Thoracic aorta (tissue), 2 donors: ENCODE results near the gene BRPF3. TPM values are rescaled to one million over a fixed set of nuclear protein-coding genes. Genes with fewer than 3 reads are reported as not detected.

Source experiments
- ATAC-seq: fragments of 150-250 bp; one replicate; pipeline ENCODE4 v1.8.0; 2017; ENCODE audit warnings: low read depth; ENCODE audit not compliant: insufficient number of reproducible peaks, low FRiP score
- DNase-seq: peaks from one replicate; pipeline ENCODE4 v3.0.0-alpha.2; 2020; ENCODE audit warnings: low spot score
- H3K27ac ChIP-seq, 2 donors: fragments of 200-600 bp; sonication (generic); 1 replicate in 1 of 2; 2 replicates in 1 of 2; pipeline ENCODE4 v1.5.1; 2016; ENCODE audit warnings: mild to moderate bottlenecking in 2 of 2, moderate library complexity in 2 of 2
- H3K27me3 ChIP-seq: fragments of 200-600 bp; sonication (generic); replicated peaks from 2 replicates; pipeline ENCODE4 v1.6.0; 2016; ENCODE audit warnings: mild to moderate bottlenecking; ENCODE audit not compliant: insufficient read depth
- H3K36me3 ChIP-seq: fragments of 200-600 bp; sonication (generic); one replicate; pipeline ENCODE4 v1.5.1; 2016
- H3K4me1 ChIP-seq, 2 donors: fragments of 200-600 bp; sonication (generic); 1 replicate in 1 of 2; 2 replicates in 1 of 2; pipeline versions ENCODE4 v1.5.1 to v1.6.0; 2016; ENCODE audit warnings: low read depth in 2 of 2, mild to moderate bottlenecking in 1 of 2; ENCODE audit not compliant: control insufficient read depth in 1 of 2
- H3K4me3 ChIP-seq: fragments of 200-600 bp; sonication (generic); 2 replicates; pipeline ENCODE4 v1.5.1; 2016; ENCODE audit warnings: mild to moderate bottlenecking
- H3K9me3 ChIP-seq: fragments of 200-600 bp; sonication (generic); 2 replicates; pipeline ENCODE4 v1.5.1; 2016
- CTCF ChIP-seq: fragments of 200-600 bp; sonication (generic); IDR thresholded peaks from one replicate; pipeline ENCODE4 v1.5.1; 2019; ENCODE audit warnings: antibody characterized with exemption
- total RNA-seq, 2 donors: library from RNA; depleted of rRNA; stranded (reverse); fragments of >200 nt; gene quantifications; one replicate each; pipeline versions ENCODE4 v1.1.0 to v1.2.3, GENCODE V29; 2016

The BRPF3 gene
- total RNA-seq, 2 donors from 2014 or later = 23.2 to 29.2 TPM

GRCh38 chr6:36249536-36249935 is 53.0 kb downstream of the BRPF3 start:
- Histone ChIP-seq H3K27me3 (no peaks in the 10 kb centered on the region), H3K36me3 (no peaks in the 10 kb centered on the region), H3K9me3 (no peaks in the 10 kb centered on the region), H3K4me3 (no peak overlapping the region), H3K4me1 (peaks cover 6 to 25% of the 10 kb centered on the region in 2 donors), H3K27ac (no peak overlapping the region)
- no peak for ATAC-seq
- TF ChIP-seq CTCF = no peak
- DNase-seq = no peak

- TF ChIP-seq CTCF = no peak
- H3K27me3 ChIP-seq = no peaks in the 10 kb centered on the region
- H3K36me3 ChIP-seq = no peaks in the 10 kb centered on the region
- no peak overlapping the region for H3K27ac ChIP-seq
- no peak overlapping the region for H3K4me3 ChIP-seq
- no peak for ATAC-seq
- DNase-seq = no peak
- peaks cover 6 to 25% of the 10 kb centered on the region in 2 donors for H3K4me1 ChIP-seq
- H3K9me3 ChIP-seq = no peaks in the 10 kb centered on the region
Measured at GRCh38 chr6:36252005-36252404, 55.5 kb downstream of the BRPF3 start.

GRCh38 chr6:36263390-36264000 is 67.0 kb downstream of the BRPF3 start:
- H3K4me1 ChIP-seq = peaks cover 0 to 3% of the 10 kb centered on the region in 2 donors
- no peak for TF ChIP-seq CTCF
- H3K27me3 ChIP-seq = no peaks in the 10 kb centered on the region
- no peaks in the 10 kb centered on the region for H3K36me3 ChIP-seq
- ATAC-seq (no peak), DNase-seq (no peak)
- no peak overlapping the region for H3K4me3 ChIP-seq
- H3K27ac ChIP-seq = no peak overlapping the region
- peaks cover 6% of the 10 kb centered on the region for H3K9me3 ChIP-seq

GRCh38 chr6:36265744-36266143 is 69.2 kb downstream of the BRPF3 start:
- Histone ChIP-seq H3K9me3 (peaks cover 6% of the 10 kb centered on the region), H3K4me3 (no peak overlapping the region), H3K27me3 (no peaks in the 10 kb centered on the region), H3K4me1 (peaks cover 0 to 8% of the 10 kb centered on the region in 2 donors), H3K36me3 (no peaks in the 10 kb centered on the region), H3K27ac (no peak overlapping the region)
- ATAC-seq (no peak), DNase-seq (no peak)
- TF ChIP-seq CTCF = no peak

- no peak for TF ChIP-seq CTCF
- ATAC-seq = no peak
- Histone ChIP-seq H3K36me3 (no peaks in the 10 kb centered on the region), H3K4me1 (peaks cover 0 to 8% of the 10 kb centered on the region in 2 donors), H3K27me3 (no peaks in the 10 kb centered on the region), H3K4me3 (no peak overlapping the region), H3K9me3 (peaks cover 6% of the 10 kb centered on the region), H3K27ac (no peak overlapping the region)
- DNase-seq = no peak
Measured at GRCh38 chr6:36266913-36267644, 70.5 kb downstream of the BRPF3 start.
